HG03575 (cell line): ENCODE measurements around the gene NOP53.
"Not testable (repeated sequence)": the region's sequence is repeated elsewhere in the genome, so short reads cannot be mapped to it uniquely, and the experiment has no call there.

Source experiments
- ATAC-seq: cut with Tn5 transposase; IDR thresholded peaks from one replicate; pipeline ENCODE4 v1.9.1; 2021; ENCODE audit not compliant: unreplicated experiment, insufficient number of reproducible peaks, low FRiP score; ENCODE audit errors: extremely low read depth

The NOP53 gene

DNA sequence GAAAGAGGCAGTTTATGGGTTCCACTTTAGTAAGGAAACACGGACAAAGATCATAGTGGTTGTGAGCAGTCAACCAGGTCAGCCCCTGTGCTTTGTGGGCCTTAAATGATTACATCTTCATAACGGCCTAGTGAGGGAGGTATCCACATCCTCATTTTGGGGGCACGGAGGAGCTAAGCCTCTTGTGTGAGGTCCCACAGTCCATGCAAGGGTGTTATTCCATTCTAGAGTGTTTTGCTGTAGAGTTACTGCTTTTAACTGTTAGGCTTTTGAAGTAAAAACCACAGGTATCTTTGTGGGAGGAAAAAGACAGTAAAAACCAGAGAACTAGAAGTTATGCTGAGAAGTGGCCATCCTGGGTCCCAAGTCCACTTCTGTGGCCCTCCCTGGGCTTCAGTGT is 4.0 kb downstream of the NOP53 start:
- no peak for ATAC-seq

DNA sequence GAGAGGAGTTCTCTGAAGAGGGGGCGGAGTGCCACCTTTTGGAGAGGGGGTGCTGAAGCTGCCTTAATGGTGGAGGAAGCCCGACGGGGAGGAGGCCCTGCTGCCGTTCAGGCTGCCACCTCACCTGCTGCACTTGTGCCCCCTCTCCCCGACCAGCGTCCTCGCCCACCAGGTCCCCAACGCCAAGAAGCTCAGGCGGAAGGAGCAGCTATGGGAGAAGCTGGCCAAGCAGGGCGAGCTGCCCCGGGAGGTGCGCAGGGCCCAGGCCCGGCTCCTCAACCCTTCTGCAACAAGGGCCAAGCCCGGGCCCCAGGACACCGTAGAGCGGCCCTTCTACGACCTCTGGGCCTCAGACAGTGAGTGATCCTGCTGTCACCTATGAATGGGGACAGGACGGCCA is 5.4 kb downstream of the NOP53 start:
- ATAC-seq = no peak

DNA sequence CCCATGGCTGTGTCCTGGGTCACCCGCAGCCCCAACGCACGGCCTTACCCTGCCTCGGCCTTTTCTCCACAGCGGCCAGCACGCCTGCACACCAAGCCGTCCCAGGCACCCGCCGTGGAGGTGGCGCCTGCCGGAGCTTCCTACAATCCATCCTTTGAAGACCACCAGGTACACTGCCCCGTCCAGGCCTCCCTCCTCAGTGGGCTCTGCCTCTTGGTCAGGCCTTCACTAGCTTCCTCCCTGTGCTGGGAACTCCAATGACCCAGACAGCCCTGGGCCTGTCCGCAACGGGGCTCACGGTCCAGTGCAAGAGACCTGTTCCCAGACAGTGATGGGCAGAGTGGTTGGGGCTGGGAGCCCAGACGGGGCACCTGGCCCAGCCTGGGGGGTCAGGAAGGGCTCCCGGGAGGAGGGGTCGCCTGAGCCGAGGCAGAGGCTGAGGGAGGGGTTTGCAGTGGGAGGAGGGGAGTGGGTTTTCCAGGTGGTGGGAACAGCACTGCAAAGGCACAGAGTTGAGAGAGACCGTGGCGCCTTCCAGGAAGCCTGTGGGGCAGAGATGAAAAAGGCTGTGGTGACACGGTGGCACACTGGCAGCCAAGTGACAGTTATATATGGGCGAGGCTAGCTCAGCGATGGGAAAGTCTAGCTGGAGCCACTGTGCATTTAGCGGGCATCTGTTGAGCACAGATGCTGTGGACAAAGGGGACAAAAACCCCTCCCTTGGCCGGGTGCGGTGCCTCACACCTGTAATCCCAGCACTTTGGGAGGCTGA is 7.3 kb downstream of the NOP53 start:
- no peak for ATAC-seq

DNA sequence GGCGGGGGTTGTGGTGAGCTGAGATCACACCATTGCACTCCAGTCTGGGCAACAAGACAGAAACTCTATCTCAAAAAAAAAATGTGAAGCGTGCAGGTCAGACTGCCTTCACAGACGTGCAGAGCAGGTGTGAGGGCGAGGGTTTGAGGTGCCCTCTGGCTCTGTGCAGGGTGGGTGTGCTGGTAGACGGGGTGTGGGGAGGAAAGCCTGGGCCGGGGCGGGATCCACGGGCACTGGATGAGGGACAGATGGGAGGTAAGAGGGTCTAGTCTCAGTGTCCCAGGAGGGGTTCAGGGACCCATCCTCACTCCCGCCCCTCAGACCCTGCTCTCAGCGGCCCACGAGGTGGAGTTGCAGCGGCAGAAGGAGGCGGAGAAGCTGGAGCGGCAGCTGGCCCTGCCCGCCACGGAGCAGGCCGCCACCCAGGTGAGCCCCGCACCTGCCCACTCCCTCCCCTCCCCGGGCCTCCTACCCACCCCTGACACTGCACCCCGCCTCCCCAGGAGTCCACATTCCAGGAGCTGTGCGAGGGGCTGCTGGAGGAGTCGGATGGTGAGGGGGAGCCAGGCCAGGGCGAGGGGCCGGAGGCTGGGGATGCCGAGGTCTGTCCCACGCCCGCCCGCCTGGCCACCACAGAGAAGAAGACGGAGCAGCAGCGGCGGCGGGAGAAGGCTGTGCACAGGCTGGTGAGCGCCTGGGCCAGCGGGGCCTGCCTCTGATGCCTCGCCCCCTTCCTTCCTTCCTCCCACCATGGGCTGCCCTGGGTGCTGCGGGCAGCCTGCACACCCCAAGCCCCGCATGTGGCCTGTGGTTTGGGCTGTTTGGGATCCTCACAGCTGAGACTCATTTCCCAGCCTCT is 9.1 kb downstream of the NOP53 start:
- no peak for ATAC-seq

- ATAC-seq = no peak
These were observed 9.9 kb downstream of the NOP53 start for GRCh38 chr19:47755065-47755761.

DNA sequence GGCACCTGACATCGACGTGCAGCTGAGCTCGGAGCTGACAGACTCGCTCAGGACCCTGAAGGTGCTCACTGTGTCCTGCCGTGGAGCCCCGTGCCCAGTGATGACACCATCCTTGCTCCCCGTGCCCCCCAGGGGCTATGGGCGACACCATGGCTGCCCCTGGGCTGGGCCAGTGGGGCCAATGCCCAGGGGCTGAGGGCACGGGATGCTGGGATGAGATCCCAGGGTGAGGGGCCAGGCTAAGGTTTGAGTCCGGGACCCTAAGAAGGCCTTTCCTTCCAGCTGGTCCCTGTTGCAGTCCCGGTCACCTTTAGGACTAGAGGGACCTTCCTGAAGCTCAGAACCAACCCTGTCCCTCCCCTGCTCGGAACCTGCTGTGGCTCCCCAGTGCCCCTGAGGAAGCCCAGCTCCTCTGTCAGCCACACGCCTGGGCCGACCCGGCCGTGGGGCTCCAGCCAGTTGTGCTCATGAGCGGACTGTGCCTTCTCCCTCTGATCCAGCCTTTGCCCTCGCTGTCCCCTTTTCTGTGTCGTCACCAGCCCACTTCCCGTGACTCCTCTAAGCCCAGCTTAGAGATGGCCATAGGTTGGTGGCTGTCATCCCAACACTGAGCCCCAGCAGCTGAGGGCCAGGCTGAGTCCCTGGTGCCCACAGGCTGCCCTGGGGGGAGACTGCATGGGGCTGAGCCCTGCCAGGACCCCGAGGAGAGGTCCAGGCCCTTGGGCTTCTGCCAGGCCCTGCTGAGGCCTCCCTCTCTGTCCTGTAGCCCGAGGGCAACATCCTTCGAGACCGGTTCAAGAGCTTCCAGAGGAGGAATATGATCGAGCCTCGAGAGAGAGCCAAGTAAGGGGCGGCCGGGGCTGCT is 10.6 kb downstream of the NOP53 start:
- ATAC-seq = no peak

DNA sequence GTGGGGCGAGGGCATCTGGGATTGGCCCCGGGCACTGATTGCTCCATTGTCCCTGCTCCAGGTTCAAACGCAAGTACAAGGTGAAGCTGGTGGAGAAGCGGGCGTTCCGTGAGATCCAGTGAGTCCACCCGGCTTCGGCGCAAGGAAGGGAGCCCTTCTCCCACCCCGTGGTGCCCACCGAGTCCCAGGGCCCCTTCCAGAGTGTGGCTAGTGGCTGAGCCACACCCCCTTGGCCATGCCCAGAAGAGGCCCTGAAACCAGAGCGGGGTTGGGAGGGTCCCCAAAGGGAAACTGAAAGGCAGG is 11.2 kb downstream of the NOP53 start:
- ATAC-seq = no peak

DNA sequence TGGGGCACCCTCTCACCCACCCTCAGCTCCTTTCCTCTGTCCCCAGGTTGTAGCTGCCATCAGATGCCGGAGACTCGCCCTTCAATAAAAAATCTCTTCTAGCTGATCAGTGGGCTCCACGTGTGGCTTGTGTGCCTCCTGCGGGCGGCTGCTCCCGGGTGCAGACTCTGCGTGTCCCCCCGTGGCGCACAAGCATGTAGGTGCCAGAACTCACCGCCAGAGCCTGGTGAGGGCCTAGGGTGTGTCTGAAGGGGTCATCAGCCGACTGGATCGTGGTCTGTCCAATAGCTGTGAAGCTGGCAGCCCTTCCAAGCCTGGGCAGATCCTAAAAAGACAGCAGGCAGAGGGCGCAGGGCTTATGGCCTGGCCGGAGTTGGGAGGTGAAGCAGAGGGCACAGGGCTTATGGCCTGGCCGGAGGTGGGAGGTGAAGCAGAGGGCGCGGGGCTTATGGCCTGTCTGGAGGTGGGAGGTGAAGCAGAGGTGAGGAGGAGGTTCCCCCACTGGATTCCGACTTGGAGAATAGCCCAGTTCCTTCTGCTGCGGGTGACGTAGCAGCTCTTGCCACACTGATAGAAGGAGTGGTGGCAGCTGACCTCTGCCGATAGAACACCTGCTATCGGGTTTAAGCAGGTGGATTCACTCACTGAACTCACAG is 11.7 kb downstream of the NOP53 start:
- ATAC-seq = no peak

DNA sequence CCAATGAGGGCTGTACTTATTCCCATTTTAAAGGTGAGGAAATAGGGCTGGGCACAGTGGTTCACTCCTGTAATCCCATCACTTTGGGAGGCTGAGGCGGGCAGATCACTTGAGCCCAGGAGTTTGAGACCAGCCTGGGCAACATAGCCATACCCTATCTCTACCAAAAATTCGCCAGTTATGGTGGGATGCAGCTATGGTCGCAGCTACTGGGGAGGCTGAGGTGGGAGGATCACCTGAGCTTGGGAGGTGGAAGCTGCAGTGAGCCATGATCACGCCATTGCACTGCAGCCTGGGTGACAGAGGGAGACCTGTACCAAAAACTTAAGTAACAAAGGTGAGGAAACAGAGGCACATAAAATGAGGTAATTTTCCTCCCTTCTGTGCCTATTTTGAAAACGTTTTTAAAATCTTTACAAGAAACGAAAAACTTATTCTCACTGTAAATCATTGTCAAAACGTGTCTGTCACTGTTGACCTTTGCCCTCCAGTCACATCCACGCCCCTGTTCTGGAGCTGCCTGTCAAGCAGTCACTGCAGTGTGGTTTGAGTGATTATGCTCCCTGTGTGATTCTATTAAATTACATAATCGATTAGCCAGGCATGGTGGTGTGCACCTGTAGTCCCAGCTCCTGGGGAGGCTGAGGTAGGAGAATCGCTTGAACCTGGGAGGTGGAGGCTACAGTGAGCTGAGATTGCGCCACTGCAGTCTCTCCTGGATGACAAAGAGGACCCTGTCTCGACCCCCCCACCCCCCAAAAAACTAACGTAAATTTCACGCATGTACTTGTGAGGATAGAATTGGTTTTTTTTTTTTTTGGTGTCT is 12.5 kb downstream of the NOP53 start:
- ATAC-seq = no peak

GRCh38 chr19:47758443-47758804 is 13.1 kb downstream of the NOP53 start:
- ATAC-seq = no peak

- no peak for ATAC-seq
These were observed 15.3 kb downstream of the NOP53 start for GRCh38 chr19:47760632-47760999.

DNA sequence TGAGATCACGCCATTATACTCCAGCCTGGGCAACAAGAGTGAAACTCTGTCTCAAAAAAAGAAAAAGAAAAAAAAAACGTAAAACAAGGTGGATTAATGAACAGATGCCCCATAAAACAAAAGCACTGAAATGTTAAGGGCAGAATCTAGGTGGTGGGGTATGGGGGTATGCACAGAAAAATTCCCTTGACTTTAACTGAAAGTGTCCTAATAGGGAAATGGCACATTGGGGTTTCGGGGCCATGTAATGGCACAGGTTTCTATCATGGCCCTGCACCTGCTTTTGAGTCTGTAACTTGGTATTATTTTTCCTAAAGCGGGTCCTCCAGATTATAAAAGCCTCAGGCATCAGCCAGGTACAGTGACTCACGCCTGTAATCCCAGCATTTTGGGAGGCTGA is 16.2 kb downstream of the NOP53 start:
- no peak for ATAC-seq

DNA sequence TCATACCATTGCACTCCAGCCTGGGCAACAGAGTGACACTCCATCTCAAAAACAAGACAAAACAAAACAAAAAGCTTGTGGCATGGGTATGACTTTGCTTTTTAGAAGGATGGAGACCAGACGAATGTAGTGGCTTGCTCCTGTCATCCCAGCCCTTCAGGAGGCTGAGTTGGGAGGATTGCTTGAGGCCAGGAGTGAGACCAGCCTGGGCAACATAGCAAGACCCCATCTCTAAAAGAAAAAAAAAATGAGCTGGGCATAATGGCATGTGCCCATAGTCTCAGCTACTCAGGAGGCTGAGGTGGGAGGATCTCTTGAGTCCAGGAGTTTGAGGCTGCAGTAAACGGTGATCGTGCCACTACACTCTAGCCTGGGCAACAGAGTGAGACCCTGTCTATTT is 16.8 kb downstream of the NOP53 start:
- no peak for ATAC-seq

- no peak for ATAC-seq
These were observed 17.4 kb downstream of the NOP53 start for GRCh38 chr19:47762615-47763308.

GRCh38 chr19:47764705-47765104 is 19.4 kb downstream of the NOP53 start:
- not testable (repeated sequence) for ATAC-seq

DNA sequence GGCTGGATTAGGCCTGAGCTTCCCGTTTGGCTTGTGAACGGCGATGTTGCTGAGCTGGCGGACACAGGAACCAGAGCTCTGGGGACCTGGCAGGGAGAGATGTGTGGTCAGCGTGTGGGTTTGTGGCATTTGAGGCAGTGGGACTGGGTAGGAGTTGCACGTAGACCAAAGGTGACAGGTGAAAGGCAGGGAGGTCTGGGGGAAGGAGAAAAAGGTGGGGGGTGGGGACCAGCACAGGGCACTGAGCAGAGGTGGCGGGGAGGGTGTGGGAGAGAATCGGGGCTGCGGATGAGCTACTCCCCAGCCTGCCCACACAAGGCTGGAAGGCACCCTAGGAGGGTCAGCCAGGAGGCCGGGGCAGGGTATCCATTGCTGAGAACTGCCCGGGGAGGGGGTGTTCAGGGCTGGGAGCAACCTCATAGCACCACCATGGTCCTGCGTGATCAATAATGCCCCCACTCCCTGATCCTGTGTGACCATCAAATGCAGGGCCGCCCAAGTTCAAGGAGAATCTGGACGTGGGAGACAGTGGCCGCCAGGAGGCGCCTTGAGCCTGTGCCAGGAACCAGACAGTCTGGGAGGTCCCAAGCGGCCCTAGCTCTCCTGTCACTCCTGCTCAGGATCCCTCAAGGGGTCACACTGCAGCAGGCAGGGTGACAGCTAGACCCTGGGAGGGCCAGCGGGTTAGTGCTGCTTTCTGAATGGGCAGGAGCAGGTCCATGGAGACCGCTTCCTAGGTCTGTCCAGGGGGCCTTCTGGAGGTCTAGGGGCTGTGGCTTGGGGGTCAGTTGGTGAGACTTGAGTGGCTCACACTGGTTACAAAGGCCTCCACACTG is 20.4 kb downstream of the NOP53 start:
- ATAC-seq = no peak

GRCh38 chr19:47766359-47766620 is 20.9 kb downstream of the NOP53 start:
- no peak for ATAC-seq
